ENCODE results near the gene ARHGAP28. TPM values are rescaled to one million over a fixed set of nuclear protein-coding genes. Genes with fewer than 3 reads are reported as not detected.
"Not testable (repeated sequence)": the region's sequence is repeated elsewhere in the genome, so short reads cannot be mapped to it uniquely, and the experiment has no call there.

ARHGAP28 gene
- polyA plus RNA-seq, 2 donors: 0.57 to 0.69 TPM

DNA sequence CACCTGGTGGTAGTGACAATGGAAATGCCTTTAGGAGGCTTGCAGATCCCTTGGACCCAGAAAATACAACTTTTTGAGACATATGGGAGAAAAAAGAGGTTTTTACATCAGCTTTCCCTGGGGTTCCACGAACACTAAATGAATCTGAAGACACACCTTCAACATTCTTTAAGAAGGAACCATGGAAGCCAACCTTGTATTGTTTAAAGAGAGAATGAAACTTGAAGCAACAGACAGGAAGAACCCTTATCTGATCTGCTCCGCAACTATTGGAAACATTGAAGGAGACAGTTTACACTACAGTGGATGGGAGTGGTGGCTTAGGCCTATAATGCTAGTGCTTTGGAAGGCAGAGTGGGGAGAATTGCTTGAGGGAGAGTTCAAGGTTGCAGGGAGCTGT is 197.6 kb downstream of the ARHGAP28 start:
- H3K27ac ChIP-seq (ENCODE audit: low read depth in 2 of 2, low read length in 1 of 2): no peak overlapping the region
- H3K27me3 ChIP-seq (ENCODE audit: control insufficient read depth in 1 of 2, insufficient read depth in 2 of 2, low read length in 2 of 2): no peaks in the 10 kb centered on the region
- WGBS, 2 donors: 80 to 83% methylated on average over 2 of the region's 2 CpGs
- H3K4me1 ChIP-seq (ENCODE audit: control insufficient read depth in 2 of 2, insufficient read depth in 2 of 2, low read length in 1 of 2): no peaks in the 10 kb centered on the region
- no peaks in the 10 kb centered on the region for H3K36me3 ChIP-seq (ENCODE audit: control insufficient read depth in 2 of 2, insufficient read depth in 2 of 2, low read length in 1 of 2)
- no peak overlapping the region for H3K4me3 ChIP-seq (ENCODE audit: low read depth in 1 of 2, low read length in 2 of 2)
- no peaks in the 10 kb centered on the region for H3K9me3 ChIP-seq (ENCODE audit: control insufficient read depth in 2 of 2, insufficient read depth in 1 of 2, low read depth in 1 of 2, low read length in 1 of 2)

DNA sequence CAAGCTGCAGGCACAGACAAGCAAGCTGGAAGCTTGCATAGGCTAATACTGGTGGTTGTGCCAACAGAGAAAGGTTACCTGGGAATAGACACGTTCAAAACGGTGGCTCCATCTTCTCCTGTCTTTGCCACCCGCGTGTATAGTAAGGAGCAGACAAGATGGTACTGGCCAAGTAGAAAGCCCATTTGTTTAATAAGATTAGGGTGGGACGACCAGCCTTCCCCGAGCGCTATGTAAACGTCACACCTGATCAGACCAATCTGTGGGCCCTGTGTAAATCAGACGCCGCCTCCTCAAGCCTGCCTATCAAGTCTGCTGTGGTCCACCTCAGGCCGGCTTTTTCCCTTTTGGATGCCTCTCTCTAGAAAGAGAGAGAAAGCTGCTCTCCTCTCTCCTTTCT is 198.8 kb downstream of the ARHGAP28 start:
- H3K4me3 ChIP-seq (ENCODE audit: low read depth in 1 of 2, low read length in 2 of 2): no peak overlapping the region
- 58 to 74% methylated on average over 11 of the region's 11 CpGs for WGBS, 2 donors
- no peak overlapping the region for H3K27ac ChIP-seq (ENCODE audit: low read depth in 2 of 2, low read length in 1 of 2)
- H3K27me3 ChIP-seq (ENCODE audit: control insufficient read depth in 1 of 2, insufficient read depth in 2 of 2, low read length in 2 of 2): no peaks in the 10 kb centered on the region
- no peaks in the 10 kb centered on the region for H3K4me1 ChIP-seq (ENCODE audit: control insufficient read depth in 2 of 2, insufficient read depth in 2 of 2, low read length in 1 of 2)
- no peaks in the 10 kb centered on the region for H3K36me3 ChIP-seq (ENCODE audit: control insufficient read depth in 2 of 2, insufficient read depth in 2 of 2, low read length in 1 of 2)
- H3K9me3 ChIP-seq (ENCODE audit: control insufficient read depth in 2 of 2, insufficient read depth in 1 of 2, low read depth in 1 of 2, low read length in 1 of 2): no peaks in the 10 kb centered on the region

DNA sequence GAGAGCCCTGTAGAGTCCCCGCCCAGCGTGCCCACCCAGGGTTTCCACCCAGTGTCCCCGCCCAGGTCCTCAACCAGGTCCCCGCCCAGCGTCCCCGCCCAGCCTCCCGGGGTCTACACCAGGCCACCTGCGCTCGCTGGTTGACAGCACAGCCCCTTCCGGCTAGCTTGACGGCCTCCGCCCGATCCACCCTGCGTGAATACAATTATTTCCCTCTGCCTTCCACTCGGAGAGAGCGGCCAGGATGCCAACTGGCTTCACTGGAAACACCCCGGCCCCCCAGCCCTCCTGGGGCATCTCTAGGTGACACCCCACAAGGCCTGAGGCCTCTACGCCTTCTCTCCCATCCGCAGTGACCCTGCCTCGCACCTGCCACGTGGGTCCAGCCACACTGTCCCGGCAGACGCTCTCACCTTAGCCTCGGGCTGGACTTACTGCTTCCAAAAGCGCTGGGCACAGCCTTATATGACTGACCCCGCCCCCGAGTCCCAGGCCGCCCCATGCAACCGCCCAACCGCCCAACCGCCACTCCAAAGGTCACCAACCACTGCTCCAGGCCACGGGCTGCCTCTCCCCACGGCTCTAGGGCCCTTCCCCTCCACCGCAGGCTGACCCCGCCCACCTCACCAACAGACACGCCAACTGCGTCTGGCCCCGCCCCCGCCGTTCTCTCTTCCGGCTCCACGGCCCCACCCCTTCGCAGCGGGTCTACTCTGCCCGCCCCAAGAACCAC is 200.0 kb downstream of the ARHGAP28 start:
- Histone ChIP-seq H3K36me3 (ENCODE audit: control insufficient read depth in 2 of 2, insufficient read depth in 2 of 2, low read length in 1 of 2) (no peaks in the 10 kb centered on the region), H3K9me3 (ENCODE audit: control insufficient read depth in 2 of 2, insufficient read depth in 1 of 2, low read depth in 1 of 2, low read length in 1 of 2) (no peaks in the 10 kb centered on the region), H3K27ac (ENCODE audit: low read depth in 2 of 2, low read length in 1 of 2) (no peak overlapping the region), H3K4me3 (ENCODE audit: low read depth in 1 of 2, low read length in 2 of 2) (no peak overlapping the region), H3K4me1 (ENCODE audit: control insufficient read depth in 2 of 2, insufficient read depth in 2 of 2, low read length in 1 of 2) (no peaks in the 10 kb centered on the region), H3K27me3 (ENCODE audit: control insufficient read depth in 1 of 2, insufficient read depth in 2 of 2, low read length in 2 of 2) (no peaks in the 10 kb centered on the region)
- 93% methylated on average over 44 to 45 of the region's 45 CpGs for WGBS, 2 donors

DNA sequence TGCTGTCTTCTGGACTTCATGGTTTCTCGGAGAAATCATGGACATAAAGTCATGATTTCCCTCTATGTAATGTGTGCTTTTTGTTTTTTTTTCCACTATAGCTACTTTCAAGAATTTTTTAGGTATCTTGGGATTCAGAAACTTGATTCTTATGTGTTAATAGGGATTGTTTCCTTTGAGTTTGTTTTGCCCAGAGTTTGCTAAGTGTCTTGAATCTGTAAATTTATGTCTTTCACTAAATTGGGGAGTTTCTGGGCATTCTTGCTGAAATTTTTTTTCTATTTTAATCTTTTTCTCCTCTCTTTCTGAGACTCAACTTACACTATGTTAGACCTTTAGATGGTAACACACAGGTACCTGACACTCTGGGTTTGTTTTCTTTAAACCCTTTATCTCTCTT is 205.3 kb downstream of the ARHGAP28 start:
- Histone ChIP-seq H3K27me3 (ENCODE audit: control insufficient read depth in 1 of 2, insufficient read depth in 2 of 2, low read length in 2 of 2) (no peaks in the 10 kb centered on the region), H3K4me3 (ENCODE audit: low read depth in 1 of 2, low read length in 2 of 2) (no peak overlapping the region), H3K4me1 (ENCODE audit: control insufficient read depth in 2 of 2, insufficient read depth in 2 of 2, low read length in 1 of 2) (no peaks in the 10 kb centered on the region), H3K9me3 (ENCODE audit: control insufficient read depth in 2 of 2, insufficient read depth in 1 of 2, low read depth in 1 of 2, low read length in 1 of 2) (no peaks in the 10 kb centered on the region), H3K27ac (ENCODE audit: low read depth in 2 of 2, low read length in 1 of 2) (no peak overlapping the region), H3K36me3 (ENCODE audit: control insufficient read depth in 2 of 2, insufficient read depth in 2 of 2, low read length in 1 of 2) (no peaks in the 10 kb centered on the region)
- 87 to 96% methylated on average over 1 of the region's 1 CpG for WGBS, 2 donors

DNA sequence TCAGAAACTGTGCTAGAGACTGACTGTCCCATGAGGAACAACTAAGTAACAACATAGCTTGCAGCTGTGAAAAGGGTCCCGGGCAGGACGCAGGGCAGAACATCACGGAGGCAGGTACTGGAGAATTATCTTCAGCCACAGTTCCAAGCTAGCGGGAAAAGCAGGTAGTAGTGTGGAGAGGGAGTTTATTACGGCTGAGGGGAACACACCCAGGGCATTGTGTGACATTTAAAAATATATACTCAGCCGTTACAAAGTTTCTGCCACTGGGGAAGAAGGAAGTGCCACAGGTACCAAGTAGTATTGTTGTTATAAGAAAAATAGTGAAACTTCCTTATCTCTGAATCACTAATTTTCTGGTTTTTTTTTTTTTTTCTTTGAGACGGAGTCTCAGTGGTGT is 208.5 kb downstream of the ARHGAP28 start:
- WGBS, 2 donors: 49 to 59% methylated on average over 7 of the region's 7 CpGs
- H3K27ac ChIP-seq (ENCODE audit: low read depth in 2 of 2, low read length in 1 of 2): no peak overlapping the region
- no peaks in the 10 kb centered on the region for H3K4me1 ChIP-seq (ENCODE audit: control insufficient read depth in 2 of 2, insufficient read depth in 2 of 2, low read length in 1 of 2)
- no peaks in the 10 kb centered on the region for H3K36me3 ChIP-seq (ENCODE audit: control insufficient read depth in 2 of 2, insufficient read depth in 2 of 2, low read length in 1 of 2)
- H3K4me3 ChIP-seq (ENCODE audit: low read depth in 1 of 2, low read length in 2 of 2): no peak overlapping the region
- no peaks in the 10 kb centered on the region for H3K9me3 ChIP-seq (ENCODE audit: control insufficient read depth in 2 of 2, insufficient read depth in 1 of 2, low read depth in 1 of 2, low read length in 1 of 2)
- no peaks in the 10 kb centered on the region for H3K27me3 ChIP-seq (ENCODE audit: control insufficient read depth in 1 of 2, insufficient read depth in 2 of 2, low read length in 2 of 2)

DNA sequence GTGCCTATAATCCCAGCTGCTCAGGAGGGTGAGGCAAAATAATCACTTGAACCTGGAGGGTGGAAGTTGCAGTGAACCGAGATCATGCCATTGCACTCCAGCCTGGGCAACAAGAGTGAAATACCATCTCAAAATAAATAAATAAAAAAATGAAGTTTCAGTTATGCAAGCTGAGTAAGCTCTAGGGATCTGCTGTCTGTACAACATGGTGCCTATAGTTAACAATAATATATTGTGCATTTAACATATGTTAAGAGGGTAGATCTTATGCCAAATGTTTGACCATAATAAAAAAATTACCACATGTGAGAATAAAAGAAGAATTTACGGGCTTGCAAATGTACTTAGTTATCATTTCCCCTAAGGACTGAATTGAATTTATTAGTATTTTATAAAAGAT is 208.9 kb downstream of the ARHGAP28 start:
- H3K36me3 ChIP-seq (ENCODE audit: control insufficient read depth in 2 of 2, insufficient read depth in 2 of 2, low read length in 1 of 2); H3K4me1 ChIP-seq (ENCODE audit: control insufficient read depth in 2 of 2, insufficient read depth in 2 of 2, low read length in 1 of 2); H3K27me3 ChIP-seq (ENCODE audit: control insufficient read depth in 1 of 2, insufficient read depth in 2 of 2, low read length in 2 of 2); H3K4me3 ChIP-seq (ENCODE audit: low read depth in 1 of 2, low read length in 2 of 2); H3K9me3 ChIP-seq (ENCODE audit: control insufficient read depth in 2 of 2, insufficient read depth in 1 of 2, low read depth in 1 of 2, low read length in 1 of 2); H3K27ac ChIP-seq (ENCODE audit: low read depth in 2 of 2, low read length in 1 of 2): not testable (repeated sequence)
- whole genome bisulfite sequencing, 2 donors: 65 to 73% methylated on average over 2 of the region's 2 CpGs

DNA sequence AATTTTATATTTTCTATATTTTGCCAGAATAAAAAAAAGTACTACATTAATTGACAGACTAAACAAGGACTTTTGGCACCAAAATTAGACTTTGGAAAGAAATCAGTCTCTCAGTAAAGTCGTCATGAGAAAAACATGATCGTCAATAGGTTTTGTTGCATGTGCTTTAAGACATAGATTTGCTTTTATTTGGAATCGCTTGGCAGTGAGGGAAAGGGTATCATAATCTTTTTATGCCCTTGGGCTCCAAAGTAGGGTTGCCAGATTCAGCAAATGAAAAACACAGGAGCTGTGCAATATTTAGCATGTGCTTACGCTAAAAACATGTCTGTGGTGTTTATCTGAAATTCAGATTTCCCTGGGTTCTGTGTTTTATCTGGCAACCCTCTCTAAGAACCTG is 210.5 kb downstream of the ARHGAP28 start:
- H3K36me3 ChIP-seq (ENCODE audit: control insufficient read depth in 2 of 2, insufficient read depth in 2 of 2, low read length in 1 of 2): no peaks in the 10 kb centered on the region
- 51 to 57% methylated on average over 4 of the region's 4 CpGs for WGBS, 2 donors
- no peaks in the 10 kb centered on the region for H3K9me3 ChIP-seq (ENCODE audit: control insufficient read depth in 2 of 2, insufficient read depth in 1 of 2, low read depth in 1 of 2, low read length in 1 of 2)

DNA sequence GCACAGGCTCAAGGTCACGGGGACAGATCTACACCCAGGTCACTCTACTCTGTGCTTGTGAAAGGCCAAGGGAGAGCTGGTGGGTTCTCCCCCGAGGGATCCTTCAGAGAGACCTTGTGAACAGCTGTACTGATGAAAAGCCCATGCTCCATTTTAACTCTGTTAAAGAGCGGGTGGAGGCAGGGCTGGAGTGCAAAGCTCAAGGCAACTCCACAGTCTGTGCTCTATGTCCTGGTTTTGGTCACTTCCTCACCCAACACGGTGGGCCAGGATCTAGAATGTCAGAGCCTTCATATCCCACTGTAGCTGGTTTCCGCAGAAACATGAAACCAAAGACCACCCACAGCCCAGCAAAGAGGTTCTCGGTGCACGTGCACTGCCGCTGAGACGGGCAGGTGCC is 210.9 kb downstream of the ARHGAP28 start:
- Histone ChIP-seq H3K36me3 (ENCODE audit: control insufficient read depth in 2 of 2, insufficient read depth in 2 of 2, low read length in 1 of 2) (no peaks in the 10 kb centered on the region), H3K4me1 (ENCODE audit: control insufficient read depth in 2 of 2, insufficient read depth in 2 of 2, low read length in 1 of 2) (no peaks in the 10 kb centered on the region), H3K27me3 (ENCODE audit: control insufficient read depth in 1 of 2, insufficient read depth in 2 of 2, low read length in 2 of 2) (no peaks in the 10 kb centered on the region), H3K9me3 (ENCODE audit: control insufficient read depth in 2 of 2, insufficient read depth in 1 of 2, low read depth in 1 of 2, low read length in 1 of 2) (no peaks in the 10 kb centered on the region), H3K27ac (ENCODE audit: low read depth in 2 of 2, low read length in 1 of 2) (no peak overlapping the region), H3K4me3 (ENCODE audit: low read depth in 1 of 2, low read length in 2 of 2) (no peak overlapping the region)
- 87 to 88% methylated on average over 9 of the region's 9 CpGs for WGBS, 2 donors

More for the DNA sequence above, 210.5 kb downstream of the ARHGAP28 start:
- no peaks in the 10 kb centered on the region for H3K27me3 ChIP-seq (ENCODE audit: control insufficient read depth in 1 of 2, insufficient read depth in 2 of 2, low read length in 2 of 2)
- H3K27ac ChIP-seq (ENCODE audit: low read depth in 2 of 2, low read length in 1 of 2): no peak overlapping the region
- H3K4me3 ChIP-seq (ENCODE audit: low read depth in 1 of 2, low read length in 2 of 2): no peak overlapping the region
- H3K4me1 ChIP-seq (ENCODE audit: control insufficient read depth in 2 of 2, insufficient read depth in 2 of 2, low read length in 1 of 2): no peaks in the 10 kb centered on the region

DNA sequence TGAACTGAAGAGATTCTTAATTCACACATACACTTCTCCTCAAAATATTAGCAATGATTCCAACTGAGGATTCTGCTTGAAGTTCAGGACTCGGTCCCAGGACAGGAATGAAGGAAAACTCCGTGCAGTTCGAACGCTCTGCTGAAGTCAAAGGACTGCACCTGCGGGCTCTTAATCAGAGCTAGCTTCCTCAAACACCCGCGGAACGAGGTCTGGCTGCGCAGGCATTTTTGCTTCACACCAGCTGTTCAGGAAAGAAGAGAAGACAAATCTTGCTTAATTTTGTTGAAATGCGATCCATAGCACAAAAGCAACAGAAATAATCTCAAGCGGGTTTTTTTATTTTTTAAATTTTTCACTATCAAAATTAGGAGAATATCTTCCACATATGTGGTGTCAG is 212.5 kb downstream of the ARHGAP28 start:
- WGBS, 2 donors: 65 to 73% methylated on average over 11 of the region's 11 CpGs
- H3K4me1 ChIP-seq (ENCODE audit: control insufficient read depth in 2 of 2, insufficient read depth in 2 of 2, low read length in 1 of 2): no peaks in the 10 kb centered on the region
- H3K27ac ChIP-seq (ENCODE audit: low read depth in 2 of 2, low read length in 1 of 2): no peak overlapping the region
- no peaks in the 10 kb centered on the region for H3K27me3 ChIP-seq (ENCODE audit: control insufficient read depth in 1 of 2, insufficient read depth in 2 of 2, low read length in 2 of 2)
- no peak overlapping the region for H3K4me3 ChIP-seq (ENCODE audit: low read depth in 1 of 2, low read length in 2 of 2)
- no peaks in the 10 kb centered on the region for H3K36me3 ChIP-seq (ENCODE audit: control insufficient read depth in 2 of 2, insufficient read depth in 2 of 2, low read length in 1 of 2)
- no peaks in the 10 kb centered on the region for H3K9me3 ChIP-seq (ENCODE audit: control insufficient read depth in 2 of 2, insufficient read depth in 1 of 2, low read depth in 1 of 2, low read length in 1 of 2)

DNA sequence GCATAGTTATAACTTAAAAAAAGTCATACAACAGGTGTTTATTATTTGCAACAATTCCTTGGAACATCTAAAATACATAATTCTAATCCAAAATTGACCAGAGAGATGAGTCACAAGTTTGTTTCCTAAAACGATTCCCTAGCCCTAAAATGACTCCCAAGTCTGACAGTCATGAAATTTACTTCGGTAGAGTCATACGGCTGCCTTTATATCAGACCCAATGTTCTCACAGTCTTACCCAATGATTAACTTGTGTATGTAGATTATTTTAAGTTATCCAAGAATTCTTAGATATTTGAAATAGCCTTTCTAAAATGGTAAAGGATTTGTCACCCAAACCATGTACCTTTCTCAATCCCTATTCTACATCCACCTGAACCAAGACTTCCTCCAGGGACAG is 213.2 kb downstream of the ARHGAP28 start:
- Histone ChIP-seq H3K4me1 (ENCODE audit: control insufficient read depth in 2 of 2, insufficient read depth in 2 of 2, low read length in 1 of 2) (no peaks in the 10 kb centered on the region), H3K27ac (ENCODE audit: low read depth in 2 of 2, low read length in 1 of 2) (no peak overlapping the region), H3K4me3 (ENCODE audit: low read depth in 1 of 2, low read length in 2 of 2) (no peak overlapping the region), H3K9me3 (ENCODE audit: control insufficient read depth in 2 of 2, insufficient read depth in 1 of 2, low read depth in 1 of 2, low read length in 1 of 2) (no peaks in the 10 kb centered on the region), H3K36me3 (ENCODE audit: control insufficient read depth in 2 of 2, insufficient read depth in 2 of 2, low read length in 1 of 2) (no peaks in the 10 kb centered on the region), H3K27me3 (ENCODE audit: control insufficient read depth in 1 of 2, insufficient read depth in 2 of 2, low read length in 2 of 2) (no peaks in the 10 kb centered on the region)
- 84 to 87% methylated on average over 3 of the region's 3 CpGs for WGBS, 2 donors

Data from esophagus (tissue), 2 donors.